NB4 (cell line): ENCODE measurements around the gene RPS15.

Experiments used
- CTCF ChIP-seq: IDR thresholded peaks from one replicate; pipeline ENCODE4 v1.5.1; 2012; ENCODE audit warnings: low read depth, low read length
- POLR2A ChIP-seq: IDR thresholded peaks from 2 replicates; pipeline ENCODE4 v1.6.1; 2011; ENCODE audit warnings: mild to moderate bottlenecking; ENCODE audit not compliant: insufficient read length; ENCODE audit errors: extremely low read depth

GRCh38 chr19:1481224-1481892 is 43.2 kb downstream of the RPS15 start:
- TF ChIP-seq POLR2A (no peak), CTCF (no peak)
